Progenitor cell of endocrine pancreas (in vitro differentiated cells): Measurements from ENCODE around the gene SRP14. TPM values are rescaled to one million over a fixed set of nuclear protein-coding genes. Genes with fewer than 3 reads are reported as not detected.
"Not testable (repeated sequence)": the region's sequence is repeated elsewhere in the genome, so short reads cannot be mapped to it uniquely, and the experiment has no call there.

Experiments
- DNase-seq: peaks from one replicate; pipeline ENCODE4 v3.0.0; 2021; ENCODE audit warnings: low spot score; ENCODE audit not compliant: unreplicated experiment
- H3K27ac Mint-ChIP-seq: 2 replicates; pipeline ENCODE4 v1.8.0; 2021; ENCODE audit warnings: mild to moderate bottlenecking, moderate library complexity, mixed read lengths
- H3K27me3 Mint-ChIP-seq: 2 replicates; pipeline ENCODE4 v1.8.0; 2021; ENCODE audit warnings: mixed read lengths
- H3K36me3 Mint-ChIP-seq: 2 replicates; pipeline ENCODE4 v1.8.0; 2022; ENCODE audit warnings: mixed read lengths; ENCODE audit not compliant: insufficient read depth
- H3K4me1 Mint-ChIP-seq: 2 replicates; pipeline ENCODE4 v1.8.0; 2021; ENCODE audit warnings: low read depth, mixed read lengths
- H3K4me3 Mint-ChIP-seq: 2 replicates; pipeline ENCODE4 v1.8.0; 2021; ENCODE audit warnings: low read depth, mild to moderate bottlenecking, moderate library complexity, mixed read lengths
- H3K9me3 Mint-ChIP-seq: 2 replicates; pipeline ENCODE4 v1.8.0; 2021; ENCODE audit warnings: low read depth, mixed read lengths
- CTCF ChIP-seq: fragments of 200-600 bp; sonication (generic); IDR thresholded peaks from one replicate; pipeline ENCODE4 v1.5.0; 2021; ENCODE audit warnings: antibody characterized with exemption, mild to moderate bottlenecking; ENCODE audit not compliant: unreplicated experiment
- total RNA-seq: library from RNA; stranded (reverse); gene quantifications from 2 replicates; pipeline ENCODE4 v1.2.1, GENCODE V29; 2021

The SRP14 gene
- total RNA-seq, 1 donor from 2014 or later = 282 TPM

GRCh38 chr15:40016224-40016865 is 22.6 kb downstream of the SRP14 start:
- Mint-ChIP-seq H3K27me3 (no peaks in the 10 kb centered on the region), H3K36me3 (peaks cover 69% of the 10 kb centered on the region), H3K4me1 (no peaks in the 10 kb centered on the region), H3K9me3 (peaks cover 24% of the 10 kb centered on the region), H3K27ac (no peak overlapping the region), H3K4me3 (no peak overlapping the region)
- no peak for DNase-seq
- TF ChIP-seq CTCF = no peak

GRCh38 chr15:40014390-40014789 is 24.6 kb downstream of the SRP14 start:
- Mint-ChIP-seq H3K4me3 (no peak overlapping the region), H3K36me3 (peaks cover 71% of the 10 kb centered on the region), H3K9me3 (peaks cover 24% of the 10 kb centered on the region), H3K27ac (no peak overlapping the region), H3K4me1 (peaks cover 7% of the 10 kb centered on the region), H3K27me3 (no peaks in the 10 kb centered on the region)
- no peak for DNase-seq
- no peak for TF ChIP-seq CTCF

GRCh38 chr15:40013372-40013771 is 25.6 kb downstream of the SRP14 start:
- H3K4me3 Mint-ChIP-seq, DNase-seq, H3K4me1 Mint-ChIP-seq, H3K27ac Mint-ChIP-seq, H3K27me3 Mint-ChIP-seq: not testable (repeated sequence)
- peaks cover 73% of the 10 kb centered on the region for H3K36me3 Mint-ChIP-seq
- peaks cover 24% of the 10 kb centered on the region for H3K9me3 Mint-ChIP-seq

- H3K4me3 Mint-ChIP-seq = no peak overlapping the region
- TF ChIP-seq CTCF = no peak
- no peak for DNase-seq
- H3K4me1 Mint-ChIP-seq = peaks cover 7% of the 10 kb centered on the region
- no peaks in the 10 kb centered on the region for H3K27me3 Mint-ChIP-seq
- H3K27ac Mint-ChIP-seq = no peak overlapping the region
- H3K36me3 Mint-ChIP-seq = peaks cover 71% of the 10 kb centered on the region
- peaks cover 24% of the 10 kb centered on the region for H3K9me3 Mint-ChIP-seq
These were observed 27.7 kb downstream of the SRP14 start for GRCh38 chr15:40011303-40011702.

- Mint-ChIP-seq H3K9me3 (peaks cover 22% of the 10 kb centered on the region), H3K27me3 (no peaks in the 10 kb centered on the region), H3K36me3 (peaks cover 69% of the 10 kb centered on the region), H3K4me3 (no peak overlapping the region), H3K27ac (no peak overlapping the region), H3K4me1 (peaks cover 7% of the 10 kb centered on the region)
- no peak for TF ChIP-seq CTCF
- no peak for DNase-seq
These were observed 28.3 kb downstream of the SRP14 start for GRCh38 chr15:40010686-40011085.

- no peak for DNase-seq
- Mint-ChIP-seq H3K27me3 (no peaks in the 10 kb centered on the region), H3K4me1 (peaks cover 13% of the 10 kb centered on the region), H3K36me3 (peaks cover 51% of the 10 kb centered on the region), H3K27ac (peak overlapping the region; percentile 8), H3K9me3 (peaks cover 5% of the 10 kb centered on the region), H3K4me3 (no peak overlapping the region)
- no peak for TF ChIP-seq CTCF
These were observed 30.8 kb downstream of the SRP14 start for GRCh38 chr15:40008061-40008765.
